Stimulated activated CD4-positive, alpha-beta T cell treated with anti-CD3 and anti-CD28 coated beads, Interleukin-4, amount 100 ng/mL, for 24 hours (primary cell): ENCODE data around the gene SSRP1.
"Not testable (repeated sequence)": the region's sequence is repeated elsewhere in the genome, so short reads cannot be mapped to it uniquely, and the experiment has no call there.

Experiments
- DNase-seq: peaks from one replicate; pipeline ENCODE4 v3.0.0-alpha.2; 2020

SSRP1 gene

DNA sequence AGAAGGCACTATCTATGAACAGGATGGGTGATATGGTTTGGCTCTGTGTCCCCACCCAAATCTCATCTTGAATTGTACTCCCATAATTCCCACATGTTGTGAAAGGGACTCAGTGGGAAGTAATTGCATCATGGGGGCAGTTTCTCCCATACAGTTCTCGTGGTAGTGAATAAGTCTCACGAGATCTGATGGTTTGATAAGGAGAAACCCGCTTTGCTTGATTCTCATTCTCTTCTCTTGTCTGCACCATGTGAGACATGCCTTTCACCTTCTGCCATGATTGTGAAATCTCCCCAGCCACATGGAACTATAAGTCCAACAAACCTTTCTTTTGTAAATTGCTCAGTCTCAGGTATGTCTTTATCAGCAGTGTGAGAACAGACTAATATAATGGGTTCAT is 39.5 kb downstream of the SSRP1 start:
- DNase-seq = not testable (repeated sequence)

DNA sequence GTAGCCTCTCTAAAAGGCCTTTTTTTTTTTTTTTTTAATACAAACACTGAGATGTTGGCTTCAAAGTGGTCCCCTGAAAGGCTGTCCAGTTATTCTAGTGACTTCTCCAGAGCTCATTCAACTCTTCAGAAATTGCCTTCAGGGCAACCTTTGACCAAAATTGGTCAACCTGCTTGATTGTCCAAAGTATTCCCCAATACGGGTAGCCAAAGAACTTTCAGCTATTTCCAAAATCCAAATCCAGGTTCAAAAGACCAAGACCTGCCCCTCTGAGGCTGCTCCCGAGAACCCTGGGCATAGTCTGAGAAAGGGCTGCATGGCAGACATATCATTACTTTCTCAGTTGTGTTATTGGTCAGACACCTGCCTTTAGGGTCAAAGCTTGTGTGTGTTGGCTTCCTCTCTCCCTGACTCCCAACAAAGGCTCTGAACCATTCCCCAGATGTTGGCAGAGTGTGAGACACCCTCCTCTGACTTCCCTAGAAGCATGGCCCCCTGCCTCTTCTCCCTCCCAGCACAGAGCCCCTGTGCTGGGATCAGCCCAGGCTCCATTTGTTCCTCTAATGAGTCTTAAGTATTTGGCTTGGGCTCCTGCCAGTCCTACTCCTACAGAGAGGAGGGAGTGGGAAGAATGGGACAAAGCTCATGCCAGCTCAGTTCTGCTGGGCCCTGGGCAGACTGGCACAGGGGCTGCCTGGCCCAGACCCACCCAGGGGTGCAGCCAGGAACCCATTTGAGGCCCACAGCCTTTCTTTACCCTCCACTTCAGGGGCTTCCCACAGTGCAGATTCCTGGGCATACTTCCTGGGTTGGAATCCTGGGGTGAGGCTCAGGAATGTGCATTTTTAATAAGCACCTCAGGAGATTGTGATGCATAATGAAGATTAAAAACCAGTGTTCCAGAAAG is 41.2 kb downstream of the SSRP1 start:
- DNase-seq = no peak

- DNase-seq = no peak
These were observed 45.4 kb downstream of the SSRP1 start for GRCh38 chr11:57290288-57290687.

DNA sequence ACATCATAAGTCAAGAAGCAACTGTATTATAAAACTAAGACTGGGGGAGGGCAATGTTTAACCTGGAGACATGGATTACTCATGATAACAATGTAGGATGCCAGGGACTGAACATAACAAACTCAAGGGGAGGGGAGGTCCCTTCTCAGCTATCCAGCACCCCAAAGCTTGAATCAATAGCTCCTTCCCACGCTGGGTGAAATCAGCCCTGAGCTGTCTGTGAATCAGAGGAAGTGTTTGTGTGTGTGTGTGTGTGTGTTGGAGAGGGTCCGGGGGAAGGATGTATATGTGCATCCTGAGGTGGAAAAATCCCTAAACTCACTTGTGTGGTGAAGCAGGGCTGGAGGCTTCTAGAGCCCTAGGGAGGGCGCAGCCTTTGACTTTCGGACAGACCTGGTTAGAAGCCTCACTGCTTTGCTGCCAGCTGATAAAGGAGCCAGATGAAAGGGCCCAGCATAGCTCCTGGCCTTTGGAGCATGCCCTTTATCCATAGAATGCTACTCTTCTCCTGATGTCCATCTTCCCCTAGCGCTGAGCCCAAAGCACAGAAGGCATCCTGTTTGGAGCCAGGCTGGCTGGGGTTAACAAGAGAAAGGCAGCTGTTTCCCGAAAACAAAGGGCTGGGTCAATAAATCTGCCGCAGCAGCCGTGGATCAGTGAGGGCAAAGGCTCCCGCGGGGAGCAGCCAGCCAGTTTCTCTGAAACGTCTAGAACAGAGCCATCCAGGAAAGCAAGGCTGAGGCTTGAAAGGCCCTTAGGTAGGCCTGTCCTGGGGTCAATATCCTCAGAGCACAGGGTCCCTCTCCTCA is 46.7 kb downstream of the SSRP1 start:
- DNase-seq = no peak

- no peak for DNase-seq
These were observed 47.8 kb downstream of the SSRP1 start for GRCh38 chr11:57287884-57288283.

GRCh38 chr11:57283231-57283990 is 52.3 kb downstream of the SSRP1 start:
- DNase-seq = no peak

DNA sequence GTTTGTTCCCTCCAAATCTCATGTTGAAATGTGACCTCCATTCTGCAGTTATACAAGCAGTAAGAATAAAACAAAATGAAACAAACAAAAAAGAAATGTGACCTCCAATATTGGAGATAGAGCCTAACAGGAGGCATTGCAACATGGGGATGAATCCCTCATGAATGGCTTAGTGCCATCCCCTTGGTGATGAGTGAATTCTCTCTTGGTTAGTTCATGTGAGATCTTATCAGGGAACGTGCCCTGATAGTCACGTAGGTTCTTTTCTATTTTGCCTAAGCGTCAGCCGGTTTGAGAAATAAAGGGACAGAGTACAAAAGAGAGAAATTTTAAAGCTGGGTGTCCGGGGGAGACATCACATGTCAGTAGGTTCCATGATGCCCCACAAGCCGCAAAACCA is 54.1 kb downstream of the SSRP1 start:
- DNase-seq = not testable (repeated sequence)

DNA sequence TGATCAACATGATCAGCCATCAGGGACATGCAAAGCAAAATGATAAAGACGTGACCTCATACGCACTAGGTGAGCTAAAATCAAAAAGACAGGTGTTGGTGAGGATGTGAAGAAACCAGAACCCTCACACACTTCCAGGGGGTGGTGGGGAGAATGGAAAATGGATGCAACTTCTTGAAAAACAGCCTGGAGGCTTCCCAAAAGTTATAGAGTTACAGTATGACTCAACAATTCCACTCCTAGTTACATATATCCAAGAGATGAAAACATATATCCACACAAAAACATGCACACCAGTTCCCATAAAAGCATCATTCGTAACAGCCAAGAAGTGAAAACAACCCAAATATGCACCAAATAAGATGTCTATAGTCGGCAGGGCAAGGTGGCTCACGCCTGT is 56.6 kb downstream of the SSRP1 start:
- DNase-seq = no peak

GRCh38 chr11:57278721-57279095 is 57.0 kb downstream of the SSRP1 start:
- DNase-seq = no peak

DNA sequence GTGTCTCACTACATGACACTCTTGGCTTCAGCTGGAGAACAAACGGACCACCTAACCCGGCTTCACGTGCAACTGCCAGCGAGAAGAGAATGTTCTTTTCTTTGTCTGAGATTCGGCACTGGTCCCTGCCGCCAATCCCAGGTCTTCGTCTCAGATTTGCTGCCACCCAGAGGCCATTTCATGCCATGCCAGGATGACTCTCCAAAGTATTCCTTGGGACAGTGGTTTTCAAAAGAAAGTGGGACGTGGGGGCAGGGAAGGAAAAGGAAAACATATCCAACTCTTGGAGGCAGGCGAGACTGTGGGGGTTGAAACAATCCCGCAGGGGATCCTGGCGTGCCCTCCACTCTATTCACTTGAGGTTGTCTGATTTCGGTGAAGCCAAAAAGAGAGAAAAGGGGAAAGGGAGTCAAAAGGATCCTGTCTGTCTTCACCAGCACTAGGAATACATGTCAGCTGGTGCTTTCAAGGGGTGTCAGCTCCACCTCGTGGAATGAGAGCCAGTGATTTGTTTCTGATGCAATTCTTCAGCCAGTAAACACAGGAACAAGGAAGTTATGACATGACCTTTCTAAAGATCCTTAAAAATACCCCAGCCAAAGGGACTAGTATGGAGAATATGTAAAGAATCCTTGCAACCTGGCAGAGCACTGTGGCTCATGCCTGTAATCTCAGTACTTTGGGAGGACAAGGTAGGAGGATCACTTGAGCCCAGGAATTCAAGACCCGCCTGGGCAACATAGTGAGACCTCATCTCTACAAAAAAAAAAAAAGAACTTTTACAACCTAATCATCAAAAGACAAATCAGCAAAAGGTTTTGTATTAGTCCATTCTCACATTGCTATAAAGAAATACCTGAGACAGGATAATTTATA is 57.6 kb downstream of the SSRP1 start:
- peak; percentile 21 for DNase-seq

GRCh38 chr11:57276971-57277675 is 58.6 kb downstream of the SSRP1 start:
- no peak for DNase-seq

GRCh38 chr11:57276169-57276970 is 59.3 kb downstream of the SSRP1 start:
- no peak for DNase-seq
